ENCODE results near the gene TRIL. TPM values are rescaled to one million over a fixed set of nuclear protein-coding genes. Genes with fewer than 3 reads are reported as not detected.

TRIL gene
- total and polyA plus RNA-seq, 2 of the 13 experiments (the other 11 are each of a cell fraction or from before 2014, with no cell fraction given): 0.18 to 0.40 TPM

DNA sequence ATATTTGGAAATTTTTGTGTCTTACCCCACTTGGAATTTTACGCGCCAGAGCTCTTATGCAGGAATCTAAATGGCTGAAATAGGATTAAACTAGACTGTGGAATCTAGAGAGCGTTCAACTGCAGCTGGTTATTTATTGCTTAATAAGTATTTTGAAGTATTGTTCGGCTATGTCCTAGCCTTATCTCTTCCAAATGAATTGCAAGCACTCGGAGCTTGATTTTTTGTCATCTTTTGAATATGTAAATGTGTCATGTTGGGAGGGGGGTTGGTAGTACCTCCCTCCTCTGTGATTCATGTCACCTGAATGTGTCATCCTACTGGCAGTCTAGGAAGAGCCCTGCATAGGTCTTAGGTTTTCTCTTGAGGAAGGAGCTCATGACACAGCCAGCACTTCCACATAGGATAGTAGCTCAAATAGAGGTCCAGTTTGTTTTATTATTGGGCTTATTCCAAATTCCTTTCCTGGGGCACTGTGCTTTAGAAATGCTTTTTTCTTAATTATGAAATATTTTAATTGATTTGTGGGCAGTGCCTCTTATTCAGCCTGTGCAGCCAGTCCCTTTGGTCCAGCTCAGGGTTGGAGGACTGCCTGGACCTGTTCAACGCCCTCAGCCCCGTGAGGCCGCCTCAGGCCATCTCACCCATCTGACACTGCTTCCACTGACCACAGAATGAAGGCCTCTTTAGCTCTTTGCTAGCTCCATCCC, 22.5 kb upstream of the TRIL start:
- in situ Hi-C loops (cut with HindIII; ENCODE audit: extremely low pct_ligation_motif_present, low pct_unique_long_range_greater_than_20kb): no loop called here
- no TSS peak for BruUV-seq (replicated peaks)
- FAIRE-seq: no peak
- intact Hi-C loops (cut with micrococcal nuclease; ENCODE audit: unreplicated experiment): no loop called here
- ATAC-seq: no peak
- TF ChIP-seq MTF1 (CRISPR knock-in tag; IDR thresholded peaks at IDR 0.05) (no peak), NR2C2 (CRISPR knock-in tag; IDR thresholded peaks at IDR 0.05; ENCODE audit: borderline replicate concordance) (no peak), MIER3 (CRISPR knock-in tag; IDR thresholded peaks at IDR 0.05; ENCODE audit: borderline replicate concordance) (no peak), GFI1 (CRISPR knock-in tag; IDR thresholded peaks at IDR 0.05; ENCODE audit: borderline replicate concordance) (no peak), MZF1 (CRISPR knock-in tag; IDR thresholded peaks at IDR 0.05; ENCODE audit: borderline replicate concordance) (no peak), RXRB (CRISPR knock-in tag; IDR thresholded peaks at IDR 0.05; ENCODE audit: borderline replicate concordance) (no peak), ZFY (CRISPR knock-in tag; IDR thresholded peaks at IDR 0.05) (no peak), RAD21 (CRISPR knock-in tag; IDR thresholded peaks at IDR 0.05) (no peak), ZBTB7B (CRISPR knock-in tag; IDR thresholded peaks at IDR 0.05) (no peak), MXD4 (CRISPR knock-in tag; IDR thresholded peaks at IDR 0.05) (no peak), ZFP62 (CRISPR knock-in tag; IDR thresholded peaks at IDR 0.05) (no peak), BRCA1 (CRISPR knock-in tag; IDR thresholded peaks at IDR 0.05) (no peak), KAT8 (CRISPR knock-in tag; IDR thresholded peaks at IDR 0.05) (no peak), ETV6 (CRISPR knock-in tag; conservative IDR thresholded peaks at IDR 0.05) (no peak), ZNF253 (CRISPR knock-in tag; IDR thresholded peaks at IDR 0.05; ENCODE audit: borderline replicate concordance) (no peak), ZNF709 (CRISPR knock-in tag; IDR thresholded peaks at IDR 0.05) (no peak), ZNF30 (CRISPR knock-in tag; IDR thresholded peaks at IDR 0.05) (no peak)
- TF ChIP-seq, protein P1, sequence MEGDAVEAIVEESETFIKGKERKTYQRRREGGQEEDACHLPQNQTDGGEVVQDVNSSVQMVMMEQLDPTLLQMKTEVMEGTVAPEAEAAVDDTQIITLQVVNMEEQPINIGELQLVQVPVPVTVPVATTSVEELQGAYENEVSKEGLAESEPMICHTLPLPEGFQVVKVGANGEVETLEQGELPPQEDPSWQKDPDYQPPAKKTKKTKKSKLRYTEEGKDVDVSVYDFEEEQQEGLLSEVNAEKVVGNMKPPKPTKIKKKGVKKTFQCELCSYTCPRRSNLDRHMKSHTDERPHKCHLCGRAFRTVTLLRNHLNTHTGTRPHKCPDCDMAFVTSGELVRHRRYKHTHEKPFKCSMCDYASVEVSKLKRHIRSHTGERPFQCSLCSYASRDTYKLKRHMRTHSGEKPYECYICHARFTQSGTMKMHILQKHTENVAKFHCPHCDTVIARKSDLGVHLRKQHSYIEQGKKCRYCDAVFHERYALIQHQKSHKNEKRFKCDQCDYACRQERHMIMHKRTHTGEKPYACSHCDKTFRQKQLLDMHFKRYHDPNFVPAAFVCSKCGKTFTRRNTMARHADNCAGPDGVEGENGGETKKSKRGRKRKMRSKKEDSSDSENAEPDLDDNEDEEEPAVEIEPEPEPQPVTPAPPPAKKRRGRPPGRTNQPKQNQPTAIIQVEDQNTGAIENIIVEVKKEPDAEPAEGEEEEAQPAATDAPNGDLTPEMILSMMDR (CRISPR knock-in tag; IDR thresholded peaks at IDR 0.05): no peak
- Histone ChIP-seq H3K9ac (ENCODE audit: insufficient read depth, low read depth, low read length) (no peak overlapping the region), H3K4me3 (replicated peaks in 1 of 3; ENCODE audit: insufficient read depth in 1 of 3, low read depth in 2 of 3, low read length in 3 of 3) (no peak overlapping the region), H3K4me1 (ENCODE audit: insufficient read depth, low read length) (0 out of 2 replicates have a peak, but pooled peaks cover 4% of the 10 kb centered on the region), H2AFZ (ENCODE audit: low read length) (no peak overlapping the region), H4K20me1 (ENCODE audit: insufficient read depth, low read length) (no peaks in the 10 kb centered on the region), H3K27ac (ENCODE audit: extremely low read length, insufficient read depth, low read length) (no peak overlapping the region), H3K27me3 (ENCODE audit: control insufficient read depth in 1 of 2, insufficient read depth in 2 of 2, low read length in 2 of 2) (no peaks in the 10 kb centered on the region), H3K4me2 (ENCODE audit: low read depth, low read length) (no peak overlapping the region), H3K36me3 (replicated peaks in 1 of 2; ENCODE audit: control insufficient read depth in 1 of 2, insufficient read depth in 2 of 2, low read length in 2 of 2) (no peaks in the 10 kb centered on the region), H3K79me2 (ENCODE audit: insufficient read depth, low read length) (no peaks in the 10 kb centered on the region), H3K9me3 (ENCODE audit: low read length) (no peaks in the 10 kb centered on the region)
- POLR2A ChIA-PET: no interaction called here
- WGBS (ENCODE audit: low lambda C conversion rate): 89% methylated on average over 8 of the region's 8 CpGs
- DNase-seq (ENCODE audit: low spot score): no peak
- CTCF ChIA-PET (ENCODE audit: low intra/inter-chr PET ratio, low total read pairs): no interaction called here

Data from HepG2 (cell line).